ENCODE data around the gene CORO7. TPM values are rescaled to one million over a fixed set of nuclear protein-coding genes. Genes with fewer than 3 reads are reported as not detected.

The CORO7 gene
- total RNA-seq, 4 donors from 2014 or later = 46.8 to 330 (median 58.1) TPM

DNA sequence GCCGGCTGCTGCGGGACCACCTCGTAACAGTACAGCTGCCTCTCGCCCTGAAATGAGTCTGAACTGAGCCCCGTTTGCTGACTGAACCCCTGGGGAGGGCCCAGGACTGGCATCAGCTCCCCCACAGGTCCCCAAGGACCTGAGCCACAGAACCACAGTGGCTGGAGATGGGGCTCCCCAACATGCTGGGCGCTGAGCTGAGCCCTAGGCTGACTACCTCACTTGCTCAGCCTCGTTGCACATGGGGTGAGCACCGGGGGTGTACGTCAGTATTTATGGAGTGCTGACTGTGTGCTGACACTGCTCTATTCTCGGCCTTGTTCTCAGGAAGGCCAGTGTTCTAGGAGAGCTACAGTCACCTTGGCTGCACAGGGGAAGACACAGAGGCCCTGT lies 51.4 kb downstream of the CORO7 start:
- Histone ChIP-seq H3K36me3 (peaks cover 0 to 11% (median 0%) of the 10 kb centered on the region in 4 donors), H3K9me3 (no peaks in the 10 kb centered on the region), H3K4me3 (no peak overlapping the region), H3K4me1 (no peaks in the 10 kb centered on the region), H3K27me3 (no peaks in the 10 kb centered on the region), H3K27ac (no peak overlapping the region)
- no peak for DNase-seq
- in situ Hi-C loops (cut with MboI; ENCODE audit: low pct_ligation_motif_present in 1 of 4, low pct_unique_long_range_greater_than_20kb in 1 of 4, low sequenced_read_pairs in 3 of 4) = no loop called here
- intact Hi-C loops (cut with DNase I; ENCODE audit: low total_unique reads) = no loop called here
- 95% methylated on average over 10 of the region's 10 CpGs; no CpG with 5 or more reads in 1 of the 2 donors for WGBS, 2 donors (ENCODE audit: low coverage in 1 of 2)
- TF ChIP-seq POLR2A (IDR thresholded peaks at IDR 0.05) (no peak), POLR2AphosphoS5 (IDR thresholded peaks at IDR 0.05) (no peak), EP300 (IDR thresholded peaks at IDR 0.05; ENCODE audit: low read depth) (no peak)
- TF ChIP-seq, protein P1, sequence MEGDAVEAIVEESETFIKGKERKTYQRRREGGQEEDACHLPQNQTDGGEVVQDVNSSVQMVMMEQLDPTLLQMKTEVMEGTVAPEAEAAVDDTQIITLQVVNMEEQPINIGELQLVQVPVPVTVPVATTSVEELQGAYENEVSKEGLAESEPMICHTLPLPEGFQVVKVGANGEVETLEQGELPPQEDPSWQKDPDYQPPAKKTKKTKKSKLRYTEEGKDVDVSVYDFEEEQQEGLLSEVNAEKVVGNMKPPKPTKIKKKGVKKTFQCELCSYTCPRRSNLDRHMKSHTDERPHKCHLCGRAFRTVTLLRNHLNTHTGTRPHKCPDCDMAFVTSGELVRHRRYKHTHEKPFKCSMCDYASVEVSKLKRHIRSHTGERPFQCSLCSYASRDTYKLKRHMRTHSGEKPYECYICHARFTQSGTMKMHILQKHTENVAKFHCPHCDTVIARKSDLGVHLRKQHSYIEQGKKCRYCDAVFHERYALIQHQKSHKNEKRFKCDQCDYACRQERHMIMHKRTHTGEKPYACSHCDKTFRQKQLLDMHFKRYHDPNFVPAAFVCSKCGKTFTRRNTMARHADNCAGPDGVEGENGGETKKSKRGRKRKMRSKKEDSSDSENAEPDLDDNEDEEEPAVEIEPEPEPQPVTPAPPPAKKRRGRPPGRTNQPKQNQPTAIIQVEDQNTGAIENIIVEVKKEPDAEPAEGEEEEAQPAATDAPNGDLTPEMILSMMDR (IDR thresholded peaks at IDR 0.05) = no peak

DNA sequence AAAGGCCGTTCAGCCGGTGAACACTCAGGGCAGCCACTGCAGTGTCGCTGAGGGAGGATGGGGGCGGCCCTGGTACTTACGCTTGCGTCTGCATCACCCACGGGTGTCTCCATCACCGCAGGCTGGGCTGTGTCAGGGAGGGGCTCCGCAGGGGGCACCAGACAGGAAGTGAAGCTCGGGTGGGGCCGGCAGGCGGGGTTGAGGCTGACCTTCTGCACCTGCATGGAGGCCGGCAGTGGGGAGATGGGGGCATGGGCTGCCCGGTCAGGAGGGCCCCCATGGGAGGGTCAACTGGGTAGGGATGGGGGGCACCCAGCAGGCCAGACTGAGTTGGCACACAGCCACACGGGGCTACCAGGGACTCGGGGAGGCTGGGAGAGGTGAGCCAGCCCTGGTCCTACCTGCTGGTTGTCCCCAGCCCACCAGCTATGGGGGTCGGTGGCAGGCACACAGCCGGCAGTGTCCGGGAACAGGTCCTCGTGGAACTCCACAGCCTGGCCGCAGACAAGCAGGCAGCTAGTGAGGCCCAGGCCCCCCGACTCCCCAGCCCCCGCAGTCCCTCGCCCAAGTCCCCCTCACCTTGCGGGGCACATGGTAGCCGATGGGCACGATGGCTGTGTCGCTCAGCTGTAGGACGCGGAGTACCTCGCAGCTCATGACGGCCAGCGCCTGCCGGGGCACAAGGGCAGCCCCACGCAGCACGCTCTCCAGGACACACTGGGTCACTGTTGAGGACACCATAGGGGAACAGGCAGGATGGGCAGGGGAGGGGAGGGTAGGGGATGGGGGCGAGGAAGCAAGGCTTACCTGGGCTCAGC lies 52.0 kb downstream of the CORO7 start:
- Histone ChIP-seq H3K9me3 (no peaks in the 10 kb centered on the region), H3K4me1 (no peaks in the 10 kb centered on the region), H3K27me3 (no peaks in the 10 kb centered on the region), H3K27ac (no peak overlapping the region), H3K4me3 (no peak overlapping the region), H3K36me3 (peaks cover 0 to 11% (median 0%) of the 10 kb centered on the region in 4 donors)
- in situ Hi-C loops (cut with MboI; ENCODE audit: low pct_ligation_motif_present in 1 of 4, low pct_unique_long_range_greater_than_20kb in 1 of 4, low sequenced_read_pairs in 3 of 4) (loop anchor here in 1 of 4 donors (5.0 kb wide), 1 partner anchor 38 kb away; no protein-coding TSS in a partner anchor), intact Hi-C loops (cut with DNase I; ENCODE audit: low total_unique reads) (no loop called here)
- DNase-seq = no peak
- TF ChIP-seq POLR2AphosphoS5 (IDR thresholded peaks at IDR 0.05) (no peak), EP300 (IDR thresholded peaks at IDR 0.05; ENCODE audit: low read depth) (no peak), POLR2A (IDR thresholded peaks at IDR 0.05) (no peak)
- TF ChIP-seq, protein P1 (IDR thresholded peaks at IDR 0.05) = no peak
- WGBS, 2 donors (ENCODE audit: low coverage in 1 of 2) = 85 to 100% methylated on average over 8 to 37 of the region's 37 CpGs

DNA sequence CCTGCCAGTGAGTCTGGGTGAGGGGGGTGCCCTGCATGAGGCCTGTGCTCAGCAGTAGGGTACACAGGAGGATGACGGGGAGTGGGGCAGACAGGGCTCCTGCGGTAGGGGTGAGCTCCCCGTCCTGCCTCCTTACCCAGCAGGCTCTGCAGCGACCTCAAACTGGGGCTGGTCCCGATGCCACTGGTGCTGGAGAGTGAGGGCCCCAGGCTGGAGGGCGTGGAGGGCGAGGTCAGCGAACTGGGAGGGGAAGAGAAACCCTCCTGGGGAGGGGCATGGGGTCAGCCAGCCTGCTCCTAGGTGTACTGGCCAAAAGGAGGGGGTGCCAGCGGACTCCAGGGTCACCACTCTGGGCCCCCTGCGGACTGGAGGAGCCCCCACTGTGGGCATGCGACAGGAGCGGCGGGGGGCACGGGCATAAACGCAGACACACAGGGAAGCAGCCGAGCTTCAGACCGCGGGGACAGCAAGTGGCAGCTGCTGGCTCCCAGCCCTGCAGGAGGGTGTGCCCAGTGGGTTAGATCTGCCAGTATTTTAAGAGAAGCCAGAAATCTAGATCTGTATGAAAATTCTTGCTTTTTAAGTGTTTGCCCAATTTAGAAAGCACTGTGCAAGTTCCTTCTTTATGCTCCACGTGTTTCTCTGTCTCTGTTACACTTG lies 53.8 kb downstream of the CORO7 start:
- H3K36me3 ChIP-seq = peaks cover 0 to 11% (median 0%) of the 10 kb centered on the region in 4 donors
- H3K4me3 ChIP-seq = no peak overlapping the region
- DNase-seq = no peak
- WGBS, 2 donors (ENCODE audit: low coverage in 1 of 2) = 89 to 100% methylated on average over 2 to 14 of the region's 19 CpGs
- no peak overlapping the region for H3K27ac ChIP-seq
- no peaks in the 10 kb centered on the region for H3K27me3 ChIP-seq
- in situ Hi-C loops (cut with MboI; ENCODE audit: low pct_ligation_motif_present in 1 of 4, low pct_unique_long_range_greater_than_20kb in 1 of 4, low sequenced_read_pairs in 3 of 4) = loop anchor here in 1 of 4 donors (5.0 kb wide), 1 partner anchor 40 kb away; no protein-coding TSS in a partner anchor
- intact Hi-C loops (cut with DNase I; ENCODE audit: low total_unique reads) = loop anchor here (1.0 kb wide), 1 partner anchor 114 kb away; the partner anchor contains the start of gene HMOX2
- TF ChIP-seq, protein P1 (IDR thresholded peaks at IDR 0.05) = no peak
- TF ChIP-seq POLR2AphosphoS5 (IDR thresholded peaks at IDR 0.05) (no peak), EP300 (IDR thresholded peaks at IDR 0.05; ENCODE audit: low read depth) (no peak), POLR2A (IDR thresholded peaks at IDR 0.05) (no peak)
- no peaks in the 10 kb centered on the region for H3K9me3 ChIP-seq
- H3K4me1 ChIP-seq = no peaks in the 10 kb centered on the region

DNA sequence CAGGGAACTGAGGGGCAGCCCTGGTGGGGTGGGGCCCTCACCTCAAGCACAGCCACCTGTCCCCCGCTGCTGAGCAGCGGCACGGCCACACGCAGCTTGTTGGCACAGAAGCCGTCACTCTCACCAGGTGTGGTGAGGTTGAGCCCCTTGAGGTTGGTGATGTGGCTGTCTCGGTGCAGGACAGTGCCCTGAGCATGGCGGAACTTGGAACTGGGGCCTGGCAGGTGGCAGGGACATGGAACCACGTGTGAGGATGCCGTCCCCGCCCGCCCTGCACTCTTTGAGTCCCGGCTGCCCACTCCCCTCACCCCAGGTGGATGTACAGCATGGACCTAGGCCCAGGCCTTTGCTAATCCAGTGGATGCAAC lies 54.5 kb downstream of the CORO7 start:
- in situ Hi-C loops (cut with MboI; ENCODE audit: low pct_ligation_motif_present in 1 of 4, low pct_unique_long_range_greater_than_20kb in 1 of 4, low sequenced_read_pairs in 3 of 4) (loop anchor here in 1 of 4 donors (5.0 kb wide), 1 partner anchor 40 kb away; no protein-coding TSS in a partner anchor), intact Hi-C loops (cut with DNase I; ENCODE audit: low total_unique reads) (loop anchor here (1.0 kb wide), 1 partner anchor 114 kb away; the partner anchor contains the start of gene HMOX2)
- TF ChIP-seq EP300 (IDR thresholded peaks at IDR 0.05; ENCODE audit: low read depth) = no peak
- WGBS, 2 donors (ENCODE audit: low coverage in 1 of 2) = 93% methylated on average over 9 of the region's 12 CpGs; no CpG with 5 or more reads in 1 of the 2 donors
- DNase-seq = no peak
- Histone ChIP-seq H3K27ac (no peak overlapping the region), H3K9me3 (no peaks in the 10 kb centered on the region), H3K36me3 (peaks cover 0 to 11% (median 0%) of the 10 kb centered on the region in 4 donors), H3K4me1 (no peaks in the 10 kb centered on the region), H3K4me3 (no peak overlapping the region), H3K27me3 (no peaks in the 10 kb centered on the region)

Measured in transverse colon (tissue), 4 donors.